WERI-Rb-1 (cell line): Measurements from ENCODE around the gene ZNF652.

ENCODE experiments used
- DNase-seq: peaks from one replicate; pipeline ENCODE4 v3.0.0-alpha.2; 2020
- H3K27ac ChIP-seq: fragments of 250-450 bp; sonication (Bioruptor Pico); 2 replicates; pipeline ENCODE4 v1.5.1; 2020; ENCODE audit warnings: mild to moderate bottlenecking, moderate library complexity
- H3K27me3 ChIP-seq: fragments of 250-450 bp; sonication (Bioruptor Pico); 2 replicates; pipeline ENCODE4 v1.5.1; 2021; ENCODE audit warnings: mild to moderate bottlenecking, low read depth, moderate library complexity; ENCODE audit not compliant: insufficient read depth, severe bottlenecking
- H3K36me3 ChIP-seq: fragments of 250-450 bp; sonication (Bioruptor Pico); 2 replicates; pipeline ENCODE4 v1.5.1; 2020; ENCODE audit warnings: mild to moderate bottlenecking, moderate library complexity
- H3K4me3 ChIP-seq: 2 replicates; pipeline ENCODE4 v1.5.1; 2011; ENCODE audit warnings: low read depth, mild to moderate bottlenecking, control low read depth, low read length
- H3K9me3 ChIP-seq: fragments of 250-450 bp; sonication (Bioruptor Pico); 2 replicates; pipeline ENCODE4 v1.5.1; 2021; ENCODE audit warnings: mild to moderate bottlenecking, moderate library complexity; ENCODE audit not compliant: severe bottlenecking
- CTCF ChIP-seq: IDR thresholded peaks from 2 replicates; pipeline ENCODE4 v1.5.1; 2011; ENCODE audit warnings: low read depth, mild to moderate bottlenecking, control low read depth, inconsistent platforms, low read length

Gene ZNF652

GRCh38 chr17:49388692-49389513 is 26.9 kb upstream of the ZNF652 start:
- H3K27ac ChIP-seq: no peak overlapping the region
- no peak overlapping the region for H3K4me3 ChIP-seq
- TF ChIP-seq CTCF: no peak

GRCh38 chr17:49388290-49388640 is 26.2 kb upstream of the ZNF652 start:
- H3K36me3 ChIP-seq: no peaks in the 10 kb centered on the region
- H3K27me3 ChIP-seq: no peaks in the 10 kb centered on the region
- H3K4me3 ChIP-seq: no peak overlapping the region
- DNase-seq: no peak
- no peaks in the 10 kb centered on the region for H3K9me3 ChIP-seq
- no peak for TF ChIP-seq CTCF
- no peak overlapping the region for H3K27ac ChIP-seq

More at GRCh38 chr17:49388692-49389513, 26.9 kb upstream of the ZNF652 start:
- no peaks in the 10 kb centered on the region for H3K27me3 ChIP-seq
- DNase-seq: no peak
- no peaks in the 10 kb centered on the region for H3K9me3 ChIP-seq
- H3K36me3 ChIP-seq: no peaks in the 10 kb centered on the region

- no peak overlapping the region for H3K4me3 ChIP-seq
- no peaks in the 10 kb centered on the region for H3K27me3 ChIP-seq
- no peak overlapping the region for H3K27ac ChIP-seq
- DNase-seq: no peak
- no peak for TF ChIP-seq CTCF
- H3K36me3 ChIP-seq: no peaks in the 10 kb centered on the region
- no peaks in the 10 kb centered on the region for H3K9me3 ChIP-seq
These were observed 25.6 kb upstream of the ZNF652 start for GRCh38 chr17:49387498-49388289.

GRCh38 chr17:49386373-49386772 is 24.3 kb upstream of the ZNF652 start:
- no peak for TF ChIP-seq CTCF
- Histone ChIP-seq H3K36me3 (no peaks in the 10 kb centered on the region), H3K9me3 (no peaks in the 10 kb centered on the region), H3K27ac (no peak overlapping the region), H3K4me3 (no peak overlapping the region), H3K27me3 (no peaks in the 10 kb centered on the region)
- no peak for DNase-seq

GRCh38 chr17:49384951-49385350 is 22.9 kb upstream of the ZNF652 start:
- no peak for TF ChIP-seq CTCF
- DNase-seq: no peak
- Histone ChIP-seq H3K9me3 (peaks cover 1% of the 10 kb centered on the region), H3K36me3 (no peaks in the 10 kb centered on the region), H3K27me3 (no peaks in the 10 kb centered on the region), H3K4me3 (no peak overlapping the region), H3K27ac (no peak overlapping the region)
